HG03571 (cell line): ENCODE measurements around the gene RNPS1.

ENCODE experiments used
- ATAC-seq: cut with Tn5 transposase; IDR thresholded peaks from one replicate; pipeline ENCODE4 v1.9.1; 2021; ENCODE audit not compliant: unreplicated experiment

RNPS1 gene

DNA sequence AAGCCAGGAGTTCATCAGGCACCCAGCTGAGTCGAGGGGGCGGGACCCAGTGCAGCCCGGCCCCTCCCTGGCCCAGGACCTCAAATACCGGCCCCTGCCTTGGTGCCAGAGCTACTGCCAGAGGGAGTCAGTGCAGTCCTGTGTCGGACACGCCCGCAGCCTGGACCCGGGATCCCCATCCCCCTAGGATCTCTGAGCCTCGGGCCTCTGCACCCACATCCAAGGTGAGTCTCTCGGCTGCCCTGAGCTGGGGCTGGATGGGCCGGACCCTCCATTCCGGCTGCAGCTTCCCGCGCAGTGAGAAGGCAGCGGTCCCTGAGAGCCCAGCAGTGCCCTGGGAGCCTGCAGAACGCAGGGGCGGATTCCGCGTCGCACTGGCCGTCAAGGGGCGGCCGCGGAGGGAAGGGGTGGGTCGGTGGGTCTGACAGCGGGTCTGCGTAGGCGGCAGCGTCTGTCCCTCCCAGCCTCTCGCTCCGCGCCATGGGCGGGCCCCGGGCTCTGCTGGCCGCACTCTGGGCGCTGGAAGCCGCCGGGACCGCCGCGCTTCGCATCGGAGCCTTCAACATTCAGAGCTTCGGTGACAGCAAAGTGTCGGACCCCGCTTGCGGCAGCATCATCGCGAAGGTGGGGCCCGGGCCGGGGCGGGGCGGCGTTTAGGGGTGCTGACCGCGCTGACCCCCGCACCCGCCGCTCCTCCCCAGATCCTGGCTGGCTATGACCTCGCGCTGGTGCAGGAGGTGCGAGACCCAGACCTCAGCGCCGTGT, 31.4 kb downstream of the RNPS1 start, which contains the start of gene DNASE1L2:
TSS of gene DNASE1L2 (plus strand) at position 108 of the 765 bp plus-strand sequence. CDS start at position 481, 373 bp downstream.
- ATAC-seq = no peak

DNA sequence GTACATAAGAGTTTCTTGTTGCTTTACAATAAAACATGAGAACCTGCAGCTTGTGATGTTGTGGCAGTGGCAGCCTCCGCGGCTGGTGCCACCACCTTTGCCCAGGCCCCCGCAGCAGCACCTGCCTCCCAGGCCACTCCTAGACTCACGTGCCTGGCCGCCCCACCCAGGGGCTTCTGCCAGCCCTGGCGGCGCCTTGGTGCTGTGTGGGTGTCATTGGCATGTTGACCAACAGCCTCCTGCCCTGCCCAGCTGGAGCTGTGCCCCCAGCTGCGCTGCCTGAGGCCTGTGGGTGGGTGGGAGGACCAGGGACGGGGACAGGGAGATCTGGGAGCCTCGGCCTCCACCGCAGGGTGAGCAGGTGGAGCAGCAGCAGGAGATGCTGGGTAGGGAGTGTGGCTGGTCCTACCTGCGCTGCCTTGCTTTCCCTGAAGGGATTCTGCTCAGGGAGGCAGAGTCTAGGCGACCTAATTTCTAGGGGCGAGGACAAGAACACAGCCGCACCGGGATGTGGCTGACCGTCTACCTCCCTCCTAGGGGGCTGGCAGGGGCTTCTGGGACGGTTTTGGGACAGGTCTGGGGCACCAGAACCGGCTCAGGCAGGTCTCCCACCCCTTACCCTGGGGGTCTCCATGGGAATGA, 32.1 kb downstream of the RNPS1 start:
- no peak for ATAC-seq

DNA sequence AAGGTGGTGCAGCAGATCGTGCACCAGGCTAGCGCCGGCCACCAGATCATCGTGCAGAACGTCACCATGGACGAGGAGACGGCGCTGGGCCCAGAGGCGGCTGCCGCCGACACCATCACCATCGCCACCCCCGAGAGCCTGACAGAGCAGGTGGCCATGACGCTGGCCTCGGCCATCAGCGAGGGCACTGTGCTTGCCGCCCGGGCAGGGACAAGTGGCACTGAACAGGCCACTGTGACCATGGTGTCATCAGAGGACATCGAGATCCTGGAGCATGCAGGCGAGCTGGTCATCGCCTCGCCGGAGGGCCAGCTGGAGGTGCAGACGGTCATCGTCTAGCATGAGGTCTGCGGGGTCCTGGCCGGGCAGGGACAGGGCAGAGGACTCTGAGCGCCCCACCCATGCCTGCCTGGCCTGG, 32.7 kb downstream of the RNPS1 start:
- ATAC-seq = no peak

DNA sequence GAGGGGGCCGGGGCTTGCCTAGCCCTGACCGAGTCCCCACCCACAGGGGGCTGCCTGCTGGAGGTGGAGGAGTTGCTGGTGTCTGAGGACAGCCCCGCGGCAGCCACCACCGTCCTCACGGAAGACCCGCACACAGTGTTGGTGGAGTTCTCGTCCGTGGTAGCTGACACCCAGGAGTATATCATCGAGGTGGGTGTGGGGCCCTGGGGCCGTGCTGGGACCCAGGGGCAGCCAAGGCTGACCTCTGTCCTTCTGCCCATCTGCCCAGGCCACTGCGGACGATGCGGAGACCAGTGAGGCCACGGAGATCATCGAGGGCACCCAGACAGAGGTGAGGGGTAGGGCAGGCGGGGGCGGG, 33.1 kb downstream of the RNPS1 start:
- ATAC-seq = no peak

DNA sequence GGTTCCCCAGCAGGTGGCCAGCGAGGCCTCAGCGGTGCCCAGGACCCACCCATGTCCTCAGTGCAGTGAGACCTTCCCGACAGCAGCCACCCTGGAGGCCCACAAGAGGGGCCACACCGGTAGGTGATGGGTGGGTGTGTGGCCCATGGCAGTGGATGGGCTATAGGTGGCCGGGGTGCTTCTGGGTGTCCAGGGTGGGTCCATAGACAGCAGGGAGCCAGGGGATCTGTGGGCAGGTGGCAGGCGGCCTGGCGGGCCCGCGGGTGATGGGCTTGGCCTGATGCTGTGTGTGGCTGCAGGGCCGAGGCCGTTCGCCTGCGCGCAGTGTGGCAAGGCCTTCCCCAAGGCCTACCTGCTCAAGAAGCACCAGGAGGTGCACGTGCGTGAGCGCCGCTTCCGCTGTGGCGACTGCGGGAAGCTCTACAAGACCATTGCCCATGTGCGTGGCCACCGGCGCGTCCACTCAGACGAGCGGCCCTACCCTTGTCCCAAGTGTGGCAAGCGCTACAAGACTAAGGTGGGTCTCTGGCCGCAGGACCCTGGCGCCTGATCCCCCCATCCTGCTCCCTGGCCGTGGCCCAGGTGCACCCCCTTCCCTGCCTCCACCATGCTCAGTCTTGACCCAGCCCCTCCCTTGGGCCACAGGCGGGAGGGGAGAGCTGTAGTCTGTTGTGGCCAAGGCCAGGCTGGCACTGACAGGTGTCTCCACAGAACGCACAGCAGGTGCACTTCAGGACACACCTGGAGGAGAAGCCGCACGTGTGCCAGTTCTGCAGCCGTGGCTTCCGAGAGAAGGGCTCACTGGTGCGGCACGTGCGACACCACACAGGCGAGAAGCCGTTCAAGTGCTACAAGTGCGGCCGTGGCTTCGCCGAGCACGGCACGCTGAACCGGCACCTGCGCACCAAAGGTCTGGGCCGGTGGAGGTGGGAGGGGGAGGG, 33.8 kb downstream of the RNPS1 start:
- no peak for ATAC-seq

DNA sequence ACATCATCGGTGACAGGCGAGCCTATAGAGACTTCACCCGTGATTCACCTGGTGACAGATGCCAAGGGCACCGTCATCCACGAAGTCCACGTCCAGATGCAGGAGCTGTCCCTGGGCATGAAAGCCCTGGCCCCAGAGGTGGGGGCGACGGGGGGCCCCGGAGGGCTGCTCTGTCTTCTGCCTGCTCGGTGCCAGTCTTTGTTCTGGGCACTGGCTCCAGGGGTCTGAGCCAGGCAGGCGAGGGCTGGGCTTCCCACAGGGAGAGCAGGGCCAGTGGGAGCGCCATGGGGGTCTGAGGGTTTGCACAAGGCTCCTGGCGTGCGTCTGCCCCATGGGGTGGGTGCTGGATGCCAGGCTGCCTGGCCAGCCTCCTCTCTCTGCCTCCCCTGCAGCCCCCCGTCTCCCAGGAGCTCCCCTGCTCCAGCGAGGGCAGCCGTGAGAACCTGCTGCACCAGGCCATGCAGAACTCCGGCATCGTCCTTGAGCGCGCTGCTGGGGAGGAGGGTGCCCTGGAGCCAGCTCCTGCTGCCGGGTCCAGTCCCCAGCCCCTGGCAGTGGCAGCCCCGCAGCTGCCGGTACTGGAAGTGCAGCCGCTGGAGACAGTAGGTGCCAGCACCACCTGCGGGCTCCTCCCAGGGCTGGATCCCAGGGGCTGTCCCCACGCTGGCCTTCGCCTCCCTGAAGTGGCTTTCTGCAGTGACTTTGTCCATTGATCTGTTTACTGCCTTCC, 34.7 kb downstream of the RNPS1 start:
- ATAC-seq = no peak

DNA sequence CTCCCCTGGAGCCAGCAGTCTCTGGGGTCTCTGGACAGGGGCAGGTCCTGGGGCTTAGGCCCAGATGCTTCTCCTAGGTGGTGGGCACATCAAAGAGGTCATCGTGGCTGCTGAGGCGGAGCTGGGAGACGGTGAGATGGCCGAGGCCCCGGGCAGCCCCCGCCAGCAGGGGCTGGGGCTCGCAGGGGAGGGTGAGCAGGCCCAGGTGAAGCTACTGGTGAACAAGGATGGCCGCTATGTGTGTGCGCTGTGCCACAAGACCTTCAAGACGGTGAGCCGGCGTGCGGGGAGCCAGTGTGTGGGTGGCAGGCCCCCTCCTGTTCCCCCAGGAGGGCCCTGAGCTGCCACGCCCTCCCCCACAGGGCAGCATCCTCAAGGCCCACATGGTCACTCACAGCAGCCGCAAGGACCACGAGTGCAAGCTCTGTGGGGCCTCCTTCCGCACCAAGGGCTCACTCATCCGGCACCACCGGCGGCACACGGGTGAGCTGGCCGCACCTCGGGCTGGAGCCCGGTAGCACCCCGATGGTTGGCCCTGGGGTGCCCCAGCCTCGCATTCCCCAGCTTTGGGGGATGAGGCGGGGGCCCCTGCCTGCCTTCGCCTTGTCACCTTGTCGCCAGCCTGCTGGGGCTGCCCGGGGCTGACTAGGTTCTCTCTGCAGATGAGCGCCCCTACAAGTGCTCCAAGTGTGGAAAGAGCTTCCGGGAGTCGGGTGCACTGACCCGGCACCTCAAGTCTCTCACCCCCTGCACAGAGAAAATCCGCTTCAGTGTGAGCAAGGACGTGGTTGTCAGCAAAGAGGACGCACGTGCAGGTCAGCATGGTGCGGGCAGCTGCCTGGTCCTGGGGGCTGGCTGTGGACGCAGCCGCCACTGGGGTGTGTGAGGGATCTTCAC, 35.6 kb downstream of the RNPS1 start:
- ATAC-seq = no peak

DNA sequence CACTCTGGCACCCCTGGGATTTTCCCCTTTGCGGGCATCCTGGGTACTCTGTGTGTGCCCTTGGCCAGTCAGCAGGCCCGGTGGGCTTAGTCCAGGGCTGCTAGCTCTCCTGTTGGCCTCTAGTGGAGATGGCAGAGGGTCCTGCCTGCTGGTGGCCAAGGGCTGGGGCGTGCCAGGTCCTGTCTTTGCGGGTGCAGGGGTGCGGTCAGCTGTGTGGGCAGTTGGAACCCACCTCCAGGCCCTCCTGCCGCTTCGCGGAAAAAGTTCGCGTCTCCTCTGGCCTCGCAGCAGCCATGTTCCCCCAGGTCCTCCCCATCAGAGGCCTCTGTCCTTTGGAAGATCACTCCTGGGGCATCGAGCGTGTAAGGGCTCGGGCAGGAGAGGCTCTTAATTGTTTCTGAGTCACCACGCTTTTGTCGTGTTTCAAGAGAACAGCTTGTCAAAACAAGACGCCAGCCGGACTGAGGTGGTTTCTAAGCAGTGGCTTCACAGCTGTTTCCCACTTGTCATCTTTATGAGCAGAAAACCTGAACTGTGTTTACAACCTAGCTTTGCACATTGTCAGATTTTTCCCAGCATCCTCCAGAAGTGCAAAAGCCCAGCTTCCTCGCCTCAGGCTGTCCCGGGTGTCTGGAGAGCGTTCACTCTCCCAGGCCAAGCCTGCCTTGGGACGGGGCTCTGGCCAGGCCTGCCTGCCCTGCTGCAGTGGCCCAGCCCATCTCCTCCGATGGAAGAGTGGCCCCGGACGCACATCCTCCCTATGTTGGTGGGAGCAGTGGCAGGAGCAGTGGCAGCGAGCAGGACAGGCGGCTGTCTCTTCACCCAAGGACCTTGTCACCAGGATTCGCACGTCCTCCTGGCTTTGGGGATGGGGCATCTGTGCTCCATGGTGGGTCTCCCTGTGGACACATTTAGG, 36.7 kb downstream of the RNPS1 start:
- no peak for ATAC-seq

DNA sequence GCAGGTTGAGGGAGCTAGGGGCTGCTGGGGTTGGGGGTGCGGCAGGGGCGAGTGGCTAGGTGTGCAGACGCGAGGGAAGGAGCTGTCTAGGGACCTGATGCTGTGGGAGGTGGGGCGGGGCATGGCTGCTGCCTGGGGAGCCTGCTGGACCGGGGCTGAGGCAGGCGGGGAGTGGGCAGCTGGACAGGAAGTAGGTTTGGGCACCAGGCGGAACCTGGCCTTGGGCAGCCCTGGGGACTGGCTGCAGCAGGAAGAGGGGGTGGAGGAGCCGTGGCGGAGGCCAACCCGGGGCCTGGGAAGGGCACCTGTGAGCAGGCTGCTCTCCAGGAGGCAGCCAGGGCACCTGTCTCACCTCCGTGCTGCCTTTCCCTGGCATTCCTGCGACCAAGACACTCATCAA, 37.5 kb downstream of the RNPS1 start:
- no peak for ATAC-seq

DNA sequence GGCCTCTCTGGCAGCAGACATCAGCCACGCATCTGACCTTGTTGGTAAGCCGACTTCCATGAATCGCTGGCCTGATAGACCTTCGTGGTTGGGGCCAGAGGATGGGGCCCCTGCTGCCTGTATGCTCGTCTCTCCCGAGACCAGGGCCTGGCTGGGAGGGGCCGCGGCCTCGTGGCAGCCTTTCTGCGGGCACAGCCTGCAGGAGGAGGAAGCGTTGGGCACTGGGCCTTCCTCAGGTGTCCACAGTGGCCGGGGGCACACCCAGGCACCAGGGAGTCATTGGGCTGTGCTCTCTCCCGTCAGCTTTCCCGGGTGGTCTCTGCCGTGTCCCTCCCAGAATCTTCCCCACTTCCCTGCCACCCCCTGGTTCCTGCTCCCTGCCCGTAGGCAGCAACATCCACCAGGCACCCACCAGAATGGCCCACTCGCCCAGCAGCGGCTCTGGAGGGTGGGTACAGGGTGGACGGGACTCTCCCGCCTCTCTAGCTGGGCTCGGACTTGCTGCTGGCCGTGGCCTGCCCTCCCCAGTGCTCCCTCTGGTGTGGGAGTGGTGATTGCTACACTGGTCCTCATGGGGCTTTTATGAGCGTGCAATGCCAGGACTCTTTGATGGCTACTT, 38.2 kb downstream of the RNPS1 start:
- ATAC-seq = no peak

DNA sequence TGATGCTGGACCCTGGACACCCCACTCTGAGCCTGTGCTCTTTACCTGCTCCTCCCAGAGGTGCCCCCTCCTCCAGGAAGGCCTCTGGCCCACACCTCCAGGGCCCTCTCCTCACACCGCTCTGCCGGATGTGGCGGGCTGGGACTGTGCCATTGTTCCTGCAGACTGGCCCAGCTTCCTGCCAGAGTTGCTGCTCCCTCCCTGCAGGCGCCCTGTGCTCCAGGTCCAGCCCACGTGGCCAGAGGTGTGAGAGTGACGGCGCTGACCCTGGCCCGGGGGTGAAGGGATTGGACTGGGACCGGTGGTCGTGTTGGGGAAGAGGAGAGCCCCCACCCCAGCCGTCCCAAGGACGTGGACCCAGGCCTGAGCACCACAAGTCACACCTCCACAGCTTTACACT, 38.8 kb downstream of the RNPS1 start:
- ATAC-seq = no peak

DNA sequence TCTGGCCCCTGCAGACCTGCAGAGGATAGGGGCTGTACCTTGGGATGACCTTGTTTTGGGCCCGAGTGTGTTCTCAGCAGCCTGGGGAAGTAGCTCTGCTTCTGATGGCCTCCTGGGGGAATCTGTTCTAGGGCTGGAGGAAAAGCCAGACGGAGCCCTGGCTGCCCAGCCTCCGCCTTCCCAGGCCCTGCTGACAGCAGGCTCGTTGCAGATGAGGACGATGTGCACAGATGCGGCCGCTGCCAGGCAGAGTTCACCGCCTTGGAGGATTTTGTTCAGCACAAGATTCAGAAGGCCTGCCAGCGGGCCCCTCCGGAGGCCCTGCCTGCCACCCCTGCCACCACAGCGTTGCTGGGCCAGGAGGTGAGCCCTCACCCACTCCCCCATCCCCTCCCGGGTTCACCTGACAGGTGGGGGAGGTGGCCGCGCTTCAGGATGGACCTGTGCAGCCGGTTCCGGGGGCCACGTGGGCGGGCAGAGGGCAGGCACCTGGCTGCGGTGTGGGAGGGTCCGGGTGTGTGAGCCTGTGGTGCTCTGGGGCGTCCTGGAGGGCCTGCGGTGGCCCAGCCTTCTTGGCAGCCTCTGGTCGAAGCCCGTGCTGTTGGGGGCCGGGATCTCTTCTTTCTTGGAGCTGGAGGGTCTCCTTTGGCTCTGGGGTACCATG, 39.6 kb downstream of the RNPS1 start:
- no peak for ATAC-seq

DNA sequence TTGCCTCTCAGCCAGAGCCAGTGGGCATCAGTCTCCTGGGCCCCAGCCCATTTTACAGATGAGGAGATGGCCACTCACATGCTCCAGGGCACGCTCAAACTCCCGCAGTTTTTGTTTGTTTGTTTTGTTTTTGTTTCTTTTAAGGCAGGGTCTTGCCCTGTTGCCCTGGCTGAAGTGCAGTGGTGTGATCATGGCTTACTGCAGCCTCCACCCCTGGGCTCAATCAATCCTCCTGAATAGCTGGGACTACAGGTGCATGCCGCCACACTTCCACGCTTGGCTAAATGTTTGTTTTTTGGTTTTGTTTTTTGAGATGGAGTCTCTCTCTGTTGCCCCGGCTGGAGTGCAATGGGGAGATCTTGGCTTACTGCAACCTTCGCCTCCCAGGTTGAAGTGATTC, 41.0 kb downstream of the RNPS1 start:
- ATAC-seq = no peak

DNA sequence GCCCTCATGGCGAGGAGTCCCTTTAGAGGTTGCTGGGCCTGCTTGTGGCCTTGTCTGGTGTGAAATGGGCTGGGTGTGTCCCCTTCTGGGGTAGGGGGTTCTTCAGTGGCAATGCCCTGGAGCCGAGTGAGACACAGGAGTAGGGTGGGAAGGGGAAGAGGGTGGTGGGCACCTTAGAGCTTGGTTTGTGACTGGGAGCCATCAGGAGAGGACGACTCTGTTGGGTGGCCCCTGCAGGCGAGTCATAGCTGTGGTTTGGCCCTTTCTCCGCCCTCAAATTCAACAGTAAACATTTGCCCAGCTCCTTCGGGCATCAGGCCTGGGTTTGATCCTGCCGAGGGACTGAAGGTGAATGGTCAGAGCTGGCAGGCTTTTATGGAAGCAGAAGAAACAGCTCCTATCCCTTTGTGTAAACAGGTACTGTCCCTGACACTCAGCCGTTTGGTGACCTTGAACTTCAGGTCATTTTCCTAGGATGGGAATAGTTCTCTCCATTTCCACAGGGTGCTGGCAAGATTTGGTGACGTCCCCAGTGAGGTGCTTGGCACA, 41.6 kb downstream of the RNPS1 start:
- no peak for ATAC-seq

DNA sequence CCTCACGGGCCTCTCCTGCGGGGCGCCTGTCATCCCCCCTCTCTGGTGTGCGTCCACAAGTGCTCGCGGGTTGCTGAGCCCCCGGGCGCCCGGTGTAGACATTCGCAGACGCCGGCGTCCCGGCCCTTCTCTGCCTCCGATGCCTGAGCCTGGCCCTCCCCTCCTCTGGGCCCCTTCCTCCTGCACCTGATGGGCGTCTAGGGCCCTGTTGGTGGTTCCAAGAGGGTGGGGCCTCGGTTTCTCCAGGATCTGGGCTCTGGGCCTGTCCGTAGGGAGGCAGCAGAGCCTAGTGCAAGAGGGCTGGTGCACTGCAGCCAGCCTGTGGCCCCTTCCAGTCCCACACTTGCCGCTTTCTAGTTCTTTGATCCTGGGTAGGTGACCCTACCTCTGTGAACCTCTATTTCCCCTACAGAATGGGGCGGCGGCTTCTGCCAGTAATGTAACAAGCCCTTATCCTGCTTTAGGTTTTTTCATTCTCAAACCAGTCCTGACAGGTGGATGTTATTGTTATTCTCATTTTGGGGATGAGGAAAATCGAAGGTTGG, 43.9 kb downstream of the RNPS1 start:
- ATAC-seq = peak; percentile 15

DNA sequence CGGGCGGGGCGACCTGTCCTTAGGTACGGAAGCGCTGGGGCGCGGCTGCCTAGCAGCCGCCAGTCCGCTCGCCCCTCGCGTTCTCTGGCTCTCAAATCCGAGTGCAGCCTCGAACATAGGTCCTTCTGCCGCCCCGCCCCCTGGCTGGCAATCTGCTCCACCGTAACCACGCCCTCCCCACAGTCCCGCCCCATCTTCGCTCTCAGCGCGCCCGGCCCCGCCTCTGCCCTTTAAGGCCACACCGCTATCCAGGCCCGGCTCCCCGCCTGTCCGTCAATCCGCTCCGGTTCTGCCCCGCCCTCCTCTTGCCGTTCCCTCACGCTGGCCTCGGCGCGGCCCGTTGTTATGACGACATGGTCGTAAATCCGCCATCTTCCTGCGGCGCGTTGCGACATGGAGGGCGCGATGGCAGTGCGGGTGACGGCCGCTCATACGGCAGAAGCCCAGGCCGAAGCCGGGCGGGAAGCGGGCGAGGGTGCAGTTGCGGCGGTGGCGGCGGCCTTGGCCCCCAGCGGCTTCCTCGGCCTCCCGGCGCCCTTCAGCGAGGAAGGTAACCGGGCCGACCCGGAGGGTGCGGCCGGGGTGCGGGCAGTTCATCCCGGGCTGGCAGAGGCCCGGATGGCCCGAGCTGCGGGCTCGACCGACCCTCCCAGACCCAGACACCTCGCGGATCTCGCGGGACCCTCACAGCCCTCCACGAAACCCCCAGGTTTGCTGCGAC, 44.5 kb downstream of the RNPS1 start, which contains the start of gene E4F1:
TSS of gene E4F1 (plus strand) at position 371 of the 721 bp plus-strand sequence. CDS start at position 394, 23 bp downstream.
- ATAC-seq = peak; percentile 88
